Hepatocyte (in vitro differentiated cells): ENCODE results near the gene FARP1.

Source experiments
- EZH2 ChIP-seq: fragments of 200-600 bp; sonication (generic); IDR thresholded peaks from 2 replicates; pipeline ENCODE4 v1.6.1; 2016; ENCODE audit warnings: antibody characterized with exemption, mild to moderate bottlenecking, borderline replicate concordance
- TF ChIP-seq, protein P1 (sequence below): fragments of 200-600 bp; sonication (generic); IDR thresholded peaks from 2 replicates; pipeline ENCODE4 v1.5.1; 2016; ENCODE audit warnings: antibody characterized with exemption, mild to moderate bottlenecking; ENCODE audit not compliant: poor library complexity

DNA sequence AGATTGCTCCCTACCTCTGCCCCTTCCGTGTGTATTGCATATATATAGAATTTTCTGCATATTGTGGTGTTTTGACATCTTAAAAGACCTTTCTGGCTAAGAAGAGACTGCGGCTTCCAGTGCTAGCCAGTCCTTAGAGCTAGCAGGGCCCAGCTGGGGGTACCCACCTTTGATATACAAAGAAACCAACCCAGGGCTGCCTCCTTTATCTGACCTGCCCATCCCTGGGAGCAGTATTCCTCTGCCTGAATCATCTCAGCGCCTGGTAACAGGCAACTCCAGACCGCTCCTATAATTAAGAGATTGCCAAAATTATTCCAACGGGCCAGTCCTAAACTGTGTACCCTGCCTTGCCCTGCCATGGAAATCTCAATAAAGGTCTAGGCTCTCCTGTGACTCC is 220.4 kb downstream of the FARP1 start:
- TF ChIP-seq EZH2: no peak
- TF ChIP-seq, protein P1, sequence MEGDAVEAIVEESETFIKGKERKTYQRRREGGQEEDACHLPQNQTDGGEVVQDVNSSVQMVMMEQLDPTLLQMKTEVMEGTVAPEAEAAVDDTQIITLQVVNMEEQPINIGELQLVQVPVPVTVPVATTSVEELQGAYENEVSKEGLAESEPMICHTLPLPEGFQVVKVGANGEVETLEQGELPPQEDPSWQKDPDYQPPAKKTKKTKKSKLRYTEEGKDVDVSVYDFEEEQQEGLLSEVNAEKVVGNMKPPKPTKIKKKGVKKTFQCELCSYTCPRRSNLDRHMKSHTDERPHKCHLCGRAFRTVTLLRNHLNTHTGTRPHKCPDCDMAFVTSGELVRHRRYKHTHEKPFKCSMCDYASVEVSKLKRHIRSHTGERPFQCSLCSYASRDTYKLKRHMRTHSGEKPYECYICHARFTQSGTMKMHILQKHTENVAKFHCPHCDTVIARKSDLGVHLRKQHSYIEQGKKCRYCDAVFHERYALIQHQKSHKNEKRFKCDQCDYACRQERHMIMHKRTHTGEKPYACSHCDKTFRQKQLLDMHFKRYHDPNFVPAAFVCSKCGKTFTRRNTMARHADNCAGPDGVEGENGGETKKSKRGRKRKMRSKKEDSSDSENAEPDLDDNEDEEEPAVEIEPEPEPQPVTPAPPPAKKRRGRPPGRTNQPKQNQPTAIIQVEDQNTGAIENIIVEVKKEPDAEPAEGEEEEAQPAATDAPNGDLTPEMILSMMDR: no peak
